ENCODE data around the gene RPL28.

Gene RPL28

DNA sequence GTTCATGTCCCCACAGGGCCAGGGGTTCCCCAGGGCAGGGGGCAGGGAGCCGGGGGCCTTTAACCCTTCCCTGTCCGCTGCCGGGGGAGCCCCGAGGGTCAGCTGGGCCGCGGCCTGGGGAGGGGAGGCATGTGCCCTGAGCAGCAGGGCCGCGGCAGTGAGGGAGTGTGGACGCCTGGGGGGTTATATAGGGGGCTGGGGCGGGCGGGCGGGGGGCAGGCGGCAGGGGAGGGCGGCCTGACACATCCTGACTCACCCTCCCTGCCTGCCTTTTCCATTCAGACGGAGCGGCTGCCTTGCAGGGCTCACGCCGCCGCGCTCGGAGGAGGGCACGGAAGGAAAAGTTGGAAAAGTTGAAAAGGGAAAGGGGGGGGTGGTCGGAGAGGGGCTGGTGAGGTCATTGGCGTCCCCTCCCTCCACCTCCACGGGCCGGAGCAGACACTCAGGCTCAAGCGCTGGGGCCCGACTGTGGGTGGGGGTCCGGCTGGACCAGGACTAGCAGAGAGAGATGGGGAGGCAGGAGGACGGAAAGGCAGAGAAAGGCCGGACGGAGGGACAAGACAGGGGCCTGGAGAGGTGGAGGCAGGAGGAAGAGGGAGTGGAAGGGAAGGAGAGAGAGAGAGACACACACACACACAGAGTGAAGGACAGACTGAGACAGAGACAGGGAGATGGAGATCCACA lies 15.3 kb upstream of the RPL28 start, which contains the start of gene IL11:
Gene IL11, minus strand, starts transcription at position 159 of the 684 bp plus-strand sequence. Its CDS starts 153 bp downstream, at position 6.
- POLR2A ChIA-PET = interaction anchor here (1.0 kb wide), 1 partner anchor 37 kb away, joined by 3 read pairs; no protein-coding TSS in a partner anchor
- DNase-seq (ENCODE audit: extremely low spot score) = no peak
- TF ChIP-seq ARNT (IDR thresholded peaks at IDR 0.05) (no peak), SUZ12 (IDR thresholded peaks at IDR 0.05) (no peak), FOXM1 (IDR thresholded peaks at IDR 0.05; ENCODE audit: borderline replicate concordance) (no peak), FOXK2 (IDR thresholded peaks at IDR 0.05) (no peak), HDGF (IDR thresholded peaks at IDR 0.05; ENCODE audit: borderline replicate concordance) (no peak), TARDBP (IDR thresholded peaks at IDR 0.05) (no peak), ZNF384 (IDR thresholded peaks at IDR 0.05) (no peak), L3MBTL2 (conservative IDR thresholded peaks at IDR 0.05) (no peak), FOXA1 (IDR thresholded peaks at IDR 0.05) (no peak), ELF4 (IDR thresholded peaks at IDR 0.05) (no peak), CTBP1 (IDR thresholded peaks at IDR 0.05; ENCODE audit: borderline replicate concordance) (no peak), LEF1 (IDR thresholded peaks at IDR 0.05; ENCODE audit: borderline replicate concordance) (no peak), SP1 (IDR thresholded peaks at IDR 0.05) (no peak), BHLHE40 (IDR thresholded peaks at IDR 0.05; ENCODE audit: borderline replicate concordance) (no peak), NFRKB (IDR thresholded peaks at IDR 0.05) (no peak)
- TF ChIP-seq, protein P1, sequence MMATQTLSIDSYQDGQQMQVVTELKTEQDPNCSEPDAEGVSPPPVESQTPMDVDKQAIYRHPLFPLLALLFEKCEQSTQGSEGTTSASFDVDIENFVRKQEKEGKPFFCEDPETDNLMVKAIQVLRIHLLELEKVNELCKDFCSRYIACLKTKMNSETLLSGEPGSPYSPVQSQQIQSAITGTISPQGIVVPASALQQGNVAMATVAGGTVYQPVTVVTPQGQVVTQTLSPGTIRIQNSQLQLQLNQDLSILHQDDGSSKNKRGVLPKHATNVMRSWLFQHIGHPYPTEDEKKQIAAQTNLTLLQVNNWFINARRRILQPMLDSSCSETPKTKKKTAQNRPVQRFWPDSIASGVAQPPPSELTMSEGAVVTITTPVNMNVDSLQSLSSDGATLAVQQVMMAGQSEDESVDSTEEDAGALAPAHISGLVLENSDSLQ (IDR thresholded peaks at IDR 0.05) = no peak
- CTCF ChIA-PET = no interaction called here

DNA sequence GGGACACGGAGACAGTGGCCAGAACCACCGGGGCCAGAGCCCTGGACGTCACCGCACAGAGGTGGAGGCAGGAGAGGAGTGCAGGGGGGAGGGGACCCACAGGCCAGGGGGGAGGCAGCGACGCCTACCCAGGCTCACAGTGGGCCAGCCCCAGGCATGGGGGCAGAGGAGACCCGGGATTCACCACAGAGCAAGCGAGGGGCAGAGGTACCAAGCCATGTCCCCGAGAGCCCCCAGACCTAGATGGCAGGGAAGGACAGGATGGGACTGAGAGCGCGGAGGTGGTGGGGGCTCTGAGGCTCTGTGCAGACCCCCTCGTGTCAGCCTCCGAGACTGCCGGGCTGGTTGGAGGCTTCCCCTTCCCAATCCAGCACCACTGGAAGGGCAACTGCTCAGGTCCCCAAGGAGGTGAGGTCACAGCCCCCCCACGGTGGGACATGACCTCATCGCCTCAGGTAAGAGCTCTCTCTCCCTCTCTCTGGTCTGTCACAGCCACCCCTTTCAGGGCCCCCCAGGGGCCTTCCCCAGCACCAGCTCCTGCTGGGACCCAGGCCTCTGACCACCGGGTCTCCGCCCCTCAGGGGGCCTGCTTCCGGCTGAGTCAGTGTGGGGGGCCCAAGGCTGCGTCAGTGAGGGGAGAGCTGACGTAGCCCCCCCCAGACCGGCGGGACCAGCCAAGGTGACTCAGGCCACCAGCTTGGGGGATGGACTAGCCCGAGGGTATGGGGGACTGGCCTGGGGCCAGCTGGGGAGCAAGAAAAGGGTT lies 13.2 kb upstream of the RPL28 start:
- no peak for DNase-seq (ENCODE audit: extremely low spot score)
- CTCF ChIA-PET = interaction anchor here (0.8 to 1.6 kb wide), 2 partner anchors 24 to 96 kb away, joined by 3 to 4 read pairs; no protein-coding TSS in a partner anchor
- POLR2A ChIA-PET = interaction anchor here (0.8 to 1.5 kb wide), 4 partner anchors 17 to 71 kb away, joined by 3 to 6 read pairs (median 4); partner anchors contain the start of genes KMT5C and UBE2S
- TF ChIP-seq ELF4 (IDR thresholded peaks at IDR 0.05) (no peak), CTBP1 (IDR thresholded peaks at IDR 0.05; ENCODE audit: borderline replicate concordance) (no peak), BHLHE40 (IDR thresholded peaks at IDR 0.05; ENCODE audit: borderline replicate concordance) (no peak), TARDBP (IDR thresholded peaks at IDR 0.05) (no peak), LEF1 (IDR thresholded peaks at IDR 0.05; ENCODE audit: borderline replicate concordance) (no peak), SP1 (IDR thresholded peaks at IDR 0.05) (no peak), ARNT (IDR thresholded peaks at IDR 0.05) (no peak), SUZ12 (IDR thresholded peaks at IDR 0.05) (no peak), FOXK2 (IDR thresholded peaks at IDR 0.05) (no peak), HDGF (IDR thresholded peaks at IDR 0.05; ENCODE audit: borderline replicate concordance) (no peak), NFRKB (IDR thresholded peaks at IDR 0.05) (no peak), ZNF384 (IDR thresholded peaks at IDR 0.05) (no peak), FOXM1 (IDR thresholded peaks at IDR 0.05; ENCODE audit: borderline replicate concordance) (no peak), L3MBTL2 (conservative IDR thresholded peaks at IDR 0.05) (no peak), FOXA1 (IDR thresholded peaks at IDR 0.05) (no peak)
- TF ChIP-seq, protein P1 (IDR thresholded peaks at IDR 0.05) = no peak

DNA sequence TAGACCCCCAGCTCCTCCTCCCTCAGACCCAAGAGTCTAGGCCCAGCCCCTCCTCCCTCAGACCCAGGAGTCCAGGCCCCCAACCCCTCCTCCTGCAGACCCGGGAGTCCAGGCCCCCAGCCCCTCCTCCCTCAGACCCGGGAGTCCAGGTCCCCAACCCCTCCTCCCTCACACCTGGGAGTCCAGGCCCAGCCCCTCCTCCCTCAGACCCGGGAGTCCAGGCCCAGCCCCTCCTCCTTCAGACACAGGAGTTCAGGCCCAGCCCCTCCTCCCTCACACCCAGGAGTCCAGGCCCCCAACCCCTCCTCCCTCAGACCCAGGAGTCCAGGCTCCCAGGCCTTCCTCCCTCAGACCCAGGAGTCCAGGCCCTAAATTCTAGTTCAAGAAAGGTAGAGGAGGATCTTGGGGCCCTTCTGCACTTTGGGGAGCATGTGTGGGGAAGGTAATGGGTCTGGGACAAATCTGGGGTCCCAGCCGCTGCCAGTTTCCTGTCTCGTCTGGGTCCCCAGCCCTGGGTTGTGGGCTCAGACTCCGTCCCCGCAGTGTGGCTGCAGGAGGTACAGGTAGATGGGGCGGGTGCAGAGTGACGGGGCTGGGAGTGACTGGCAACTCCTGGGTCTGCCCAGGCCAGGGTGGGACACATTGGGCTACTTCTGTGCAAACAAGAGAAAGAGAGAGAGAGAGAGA lies 12.3 kb upstream of the RPL28 start:
- ChIA-PET POLR2A (interaction anchor here (1.4 to 1.5 kb wide), 3 partner anchors 34 to 72 kb away, joined by 3 to 6 read pairs (median 5); partner anchors contain the start of genes KMT5C and UBE2S), CTCF (interaction anchor here (0.6 to 0.8 kb wide), 2 partner anchors 44 to 95 kb away, joined by 3 to 6 read pairs; no protein-coding TSS in a partner anchor)
- TF ChIP-seq FOXK2 (IDR thresholded peaks at IDR 0.05) = no peak
- no peak for TF ChIP-seq FOXM1 (IDR thresholded peaks at IDR 0.05; ENCODE audit: borderline replicate concordance)
- TF ChIP-seq LEF1 (IDR thresholded peaks at IDR 0.05; ENCODE audit: borderline replicate concordance) = no peak
- TF ChIP-seq HDGF (IDR thresholded peaks at IDR 0.05; ENCODE audit: borderline replicate concordance) = no peak
- TF ChIP-seq ZNF384 (IDR thresholded peaks at IDR 0.05) = no peak
- TF ChIP-seq, protein P1 (IDR thresholded peaks at IDR 0.05) = no peak
- no peak for TF ChIP-seq SP1 (IDR thresholded peaks at IDR 0.05)
- TF ChIP-seq BHLHE40 (IDR thresholded peaks at IDR 0.05; ENCODE audit: borderline replicate concordance) = no peak
- no peak for TF ChIP-seq ELF4 (IDR thresholded peaks at IDR 0.05)
- no peak for TF ChIP-seq ARNT (IDR thresholded peaks at IDR 0.05)
- TF ChIP-seq SUZ12 (IDR thresholded peaks at IDR 0.05) = no peak
- TF ChIP-seq TARDBP (IDR thresholded peaks at IDR 0.05) = no peak
- no peak for TF ChIP-seq CTBP1 (IDR thresholded peaks at IDR 0.05; ENCODE audit: borderline replicate concordance)
- TF ChIP-seq NFRKB (IDR thresholded peaks at IDR 0.05) = no peak
- TF ChIP-seq FOXA1 (IDR thresholded peaks at IDR 0.05) = no peak
- no peak for TF ChIP-seq L3MBTL2 (conservative IDR thresholded peaks at IDR 0.05)
- DNase-seq (ENCODE audit: extremely low spot score) = no peak

GRCh38 chr19:55373993-55374757 lies 11.6 kb upstream of the RPL28 start:
- DNase-seq (ENCODE audit: extremely low spot score) = no peak
- ChIA-PET POLR2A (no interaction called here), CTCF (interaction anchor here (0.6 kb wide), 1 partner anchor 43 kb away, joined by 6 read pairs; no protein-coding TSS in a partner anchor)
- no peak for TF ChIP-seq BHLHE40 (IDR thresholded peaks at IDR 0.05; ENCODE audit: borderline replicate concordance)
- TF ChIP-seq, protein P1 (IDR thresholded peaks at IDR 0.05) = no peak
- TF ChIP-seq SP1 (IDR thresholded peaks at IDR 0.05) = no peak
- no peak for TF ChIP-seq FOXA1 (IDR thresholded peaks at IDR 0.05)
- no peak for TF ChIP-seq LEF1 (IDR thresholded peaks at IDR 0.05; ENCODE audit: borderline replicate concordance)
- no peak for TF ChIP-seq CTBP1 (IDR thresholded peaks at IDR 0.05; ENCODE audit: borderline replicate concordance)
- no peak for TF ChIP-seq FOXM1 (IDR thresholded peaks at IDR 0.05; ENCODE audit: borderline replicate concordance)

Measured in HEK293T (cell line).